Heart left ventricle (tissue), 16 donors: ENCODE measurements around the gene BDNF. TPM values are rescaled to one million over a fixed set of nuclear protein-coding genes. Genes with fewer than 3 reads are reported as not detected.

Source experiments
- ATAC-seq, 4 donors: fragments of 200-7000 bp; cut with Tn5 transposase; one replicate each; pipeline ENCODE4 v1.9.1; 2020 to 2022; ENCODE audit warnings: moderate library complexity in 4 of 4, mild to moderate bottlenecking in 3 of 4, moderate number of reproducible peaks in 1 of 4
- DNase-seq, 5 donors: peaks; one replicate each; pipeline ENCODE4 v3.0.0-alpha.2; 2020
- H3K27ac ChIP-seq, 12 donors: fragments of 200-600 bp; sonication (generic) in 4 of 12; one replicate each; pipeline versions ENCODE4 v1.5.0 to v1.8.0; 2016 to 2022; ENCODE audit warnings: mild to moderate bottlenecking in 2 of 12
- H3K27me3 ChIP-seq, 9 donors: fragments of 200-600 bp; sonication (generic) in 2 of 9; one replicate each; pipeline versions ENCODE4 v1.5.1 to v1.8.0; 2016 to 2022; ENCODE audit warnings: mild to moderate bottlenecking in 3 of 9
- H3K36me3 ChIP-seq, 9 donors: fragments of 200-600 bp; sonication (generic) in 2 of 9; one replicate each; pipeline versions ENCODE4 v1.5.0 to v1.8.0; 2018 to 2022; ENCODE audit warnings: mild to moderate bottlenecking in 2 of 9
- H3K4me1 ChIP-seq, 12 donors: fragments of 200-600 bp; sonication (generic) in 4 of 12; one replicate each; pipeline versions ENCODE4 v1.5.0 to v1.8.0; 2016 to 2022; ENCODE audit warnings: mild to moderate bottlenecking in 3 of 12
- H3K4me3 ChIP-seq, 12 donors: fragments of 200-600 bp; sonication (generic) in 4 of 12; one replicate each; pipeline versions ENCODE4 v1.5.0 to v1.8.0; 2017 to 2022; ENCODE audit warnings: mild to moderate bottlenecking in 9 of 12, moderate library complexity in 4 of 12
- H3K9me3 ChIP-seq, 12 donors: fragments of 200-600 bp; sonication (generic) in 4 of 12; one replicate each; pipeline versions ENCODE4 v1.5.0 to v1.8.0; 2016 to 2022; ENCODE audit warnings: mild to moderate bottlenecking in 1 of 12
- CTCF ChIP-seq, 12 donors: fragments of 200-600 bp; sonication (generic) in 4 of 12; IDR thresholded peaks; one replicate each; pipeline versions ENCODE4 v1.5.0 to v1.8.0; 2018 to 2022; ENCODE audit warnings: antibody characterized with exemption in 12 of 12, mild to moderate bottlenecking in 5 of 12
- POLR2A ChIP-seq, 2 donors: fragments of 450-650 bp; IDR thresholded peaks; one replicate each; pipeline ENCODE4 v1.6.1; 2017; ENCODE audit warnings: antibody characterized with exemption in 2 of 2, mild to moderate bottlenecking in 2 of 2, moderate library complexity in 2 of 2
- WGBS, 4 donors: extraction: QIAGEN DNeasy Blood & Tissue Kit in 2 of 4; methylation state at CpG; one replicate each; pipeline versions ENCODE4 v1.1.5 to v1.1.7; 2013 to 2018; 5-methylcytosine and 5-hydroxymethylcytosine counted together
- intact Hi-C, 10 donors: fragments of 100-400 bp; cut with DNase I; formaldehyde crosslinking; loops; one replicate each; pipeline versions ENCODE4 v1.11.1 to v1.14.2; 2022
- polyA plus RNA-seq, 2 donors: library from polyadenylated mRNA; stranded (reverse); fragments of 200-250 nt; gene quantifications; one replicate each; pipeline ENCODE4 v1.2.3, GENCODE V29; 2013
- total RNA-seq, 9 donors: library from RNA; depleted of rRNA in 2 of 9; stranded (reverse); fragments of >200 nt in 2 of 9; fragmentation: NEBNext Ultra II Directional in 3 of 9; extraction: Animal tissue kit (Norgen Biotek cat#: 25700) in 3 of 9; gene quantifications; one replicate each; pipeline versions ENCODE4 v1.1.0 to v1.2.4, GENCODE V29; 2016 to 2023
- donor health status: ischemic (EF 13 %, LVEDD 7.1; RV severe dilation, severe dysfunction).
- donor health status: healthy with polysubstance abuse.
- donor health status: DM: no; HTN: yes; CAD: no.
- donor health status: DM: no; HTN: no; CAD: no.
- donor health status: ischemic (EF 25% LVEDD 6.9; RV normal size, moderate dysfunction).
- donor health status: ischemic (EF 25% LVEDD 5.7; RV mildly dilated, moderate dysfunction).
- donor health status: healthy.
- donor health status: DM: yes; HTN: yes; CAD: no.
- donor health status: ischemic (EF 35%, LVEDD 5.7; RV mildly dilated, moderate dysfunction).
- donor health status: nonischemic (EF 11% LVEDD 7.7; RV severe dilation, severe dysfunction).
- donor health status: DM: yes; HTN: yes; CAD: no.
- donor health status: PGD.
- donor health status: ischemic (EF 29% LVEDD 5.4; RV normal size, mild dysfunction).
- donor health status: nonischemic (EF 23%, LVEDD 6.1; RV moderate dilation, normal function).

The BDNF gene
- total and polyA plus RNA-seq, 11 donors: 0.93 to 8.5 (median 3.1) TPM

GRCh38 chr11:27615833-27616232, 84.4 kb downstream of the BDNF start:
- DNase-seq (no peak), ATAC-seq (no peak)
- Histone ChIP-seq H3K9me3 (no peaks in the 10 kb centered on the region), H3K27me3 (no peaks in the 10 kb centered on the region), H3K4me1 (peaks cover 0 to 9% (median 0%) of the 10 kb centered on the region in 12 donors), H3K36me3 (no peaks in the 10 kb centered on the region), H3K27ac (no peak overlapping the region), H3K4me3 (no peak overlapping the region)
- intact Hi-C loops: loop anchor here in 1 of 10 donors (1.0 kb wide), 1 partner anchor 45 kb away; no protein-coding TSS in a partner anchor
- 92 to 95% (median 94%) methylated on average over 5 of the region's 5 CpGs for WGBS, 4 donors
- TF ChIP-seq CTCF (IDR thresholded peaks at IDR 0.05) (no peak), POLR2A (IDR thresholded peaks at IDR 0.05) (no peak)

DNA sequence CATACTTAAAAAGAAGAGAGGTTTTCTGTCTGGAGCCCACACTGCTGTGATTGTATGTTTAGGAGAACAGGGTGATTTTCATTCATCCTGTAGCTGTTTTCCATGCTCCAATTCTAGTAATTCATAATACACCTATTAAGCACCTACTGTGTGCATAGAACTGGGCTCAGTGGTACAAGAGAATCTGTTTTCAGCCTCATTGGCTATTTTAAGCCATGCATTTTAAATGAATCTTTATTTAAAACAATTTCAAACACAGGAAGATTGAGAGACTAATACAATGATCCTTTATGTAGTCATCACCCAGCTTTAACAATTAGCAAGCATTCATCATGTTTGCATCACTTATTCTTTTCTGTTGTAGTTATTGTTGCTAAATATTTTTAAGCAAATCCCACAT, 86.2 kb downstream of the BDNF start:
- Histone ChIP-seq H3K27me3 (no peaks in the 10 kb centered on the region), H3K36me3 (no peaks in the 10 kb centered on the region), H3K9me3 (no peaks in the 10 kb centered on the region), H3K27ac (no peak overlapping the region), H3K4me1 (peaks cover 0 to 5% (median 0%) of the 10 kb centered on the region in 12 donors), H3K4me3 (no peak overlapping the region)
- no peak for DNase-seq
- intact Hi-C loops: no loop called here
- ATAC-seq: no peak
- TF ChIP-seq POLR2A (IDR thresholded peaks at IDR 0.05): no peak
- no peak for TF ChIP-seq CTCF (IDR thresholded peaks at IDR 0.05)

DNA sequence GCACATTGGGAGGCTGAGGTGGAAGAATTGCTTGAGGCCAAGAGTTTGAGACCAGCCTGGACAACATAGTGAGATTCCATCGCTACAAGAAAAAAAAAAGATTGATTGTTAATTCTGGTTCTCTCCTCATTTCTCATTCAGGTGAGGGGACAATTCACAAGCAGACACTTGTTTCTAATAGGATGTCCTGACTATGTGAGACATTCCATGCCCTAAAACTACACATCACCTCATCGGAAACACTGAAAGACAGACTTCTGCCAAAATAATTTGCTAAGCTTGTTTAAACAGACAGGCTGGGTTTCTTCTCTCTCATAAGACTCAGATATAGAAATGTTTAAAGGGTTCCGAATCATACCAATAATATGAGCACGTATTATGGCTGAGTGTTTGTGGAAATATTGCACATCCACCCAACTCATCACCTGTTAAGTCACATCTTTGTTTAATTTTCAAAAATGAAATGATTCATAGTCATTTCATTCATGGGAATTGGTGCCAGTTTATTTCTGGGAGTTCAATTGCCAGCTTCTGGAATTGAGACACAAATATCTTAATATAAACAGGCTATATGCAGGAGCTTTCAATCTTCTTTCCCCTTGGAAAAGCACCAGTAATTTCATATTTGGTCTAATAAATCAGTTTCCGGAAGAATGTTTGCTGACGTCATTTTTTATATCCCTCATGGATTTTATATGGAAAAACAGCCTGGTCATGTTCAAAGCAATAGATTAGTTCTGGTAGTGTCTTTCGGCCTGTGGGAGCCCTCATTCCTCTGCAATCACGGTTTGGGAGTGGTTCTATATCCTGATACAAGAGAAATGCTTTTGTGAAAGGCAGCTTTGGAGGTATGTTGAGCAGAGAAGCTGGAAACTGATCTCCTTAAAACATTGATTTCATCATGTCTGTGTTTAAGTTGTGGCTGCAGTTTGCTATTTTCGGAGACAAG, 87.0 kb downstream of the BDNF start:
- Histone ChIP-seq H3K36me3 (no peaks in the 10 kb centered on the region), H3K4me3 (no peak overlapping the region), H3K27me3 (no peaks in the 10 kb centered on the region), H3K4me1 (no peaks in the 10 kb centered on the region), H3K27ac (no peak overlapping the region), H3K9me3 (no peaks in the 10 kb centered on the region)
- intact Hi-C loops: no loop called here
- no peak for DNase-seq
- ATAC-seq: no peak
- 82 to 85% (median 84%) methylated on average over 9 of the region's 9 CpGs for WGBS, 4 donors
- TF ChIP-seq POLR2A (IDR thresholded peaks at IDR 0.05) (no peak), CTCF (IDR thresholded peaks at IDR 0.05) (no peak)

- Histone ChIP-seq H3K4me1 (no peaks in the 10 kb centered on the region), H3K36me3 (no peaks in the 10 kb centered on the region), H3K4me3 (no peak overlapping the region), H3K9me3 (no peaks in the 10 kb centered on the region), H3K27me3 (no peaks in the 10 kb centered on the region), H3K27ac (no peak overlapping the region)
- 89 to 92% (median 90%) methylated on average over 3 of the region's 3 CpGs for WGBS, 4 donors
- TF ChIP-seq CTCF (IDR thresholded peaks at IDR 0.05) (no peak), POLR2A (IDR thresholded peaks at IDR 0.05) (no peak)
- ATAC-seq (no peak), DNase-seq (no peak)
- intact Hi-C loops: no loop called here
Observed at GRCh38 chr11:27611947-27612455, 88.3 kb downstream of the BDNF start.
